Endothelial cell of umbilical vein (primary cell): ENCODE results near the gene HHIPL2. TPM values are rescaled to one million over a fixed set of nuclear protein-coding genes. Genes with fewer than 3 reads are reported as not detected.

Experiments
- BruUV-seq: library from RNA; stranded (reverse); fragments of 400-500 nt; replicated peaks from 2 replicates; lab custom pipeline; 2021; lab: Mats Ljungman, UMichigan
- CTCF ChIA-PET: fragments of 300-600, 350-600 bp; sonication (Branson Sonifier 250); formaldehyde crosslinking; loops from one replicate; lab custom pipeline; 2021; ENCODE audit warnings: antibody characterized with exemption, inconsistent platforms; lab: Charles Lee
- POLR2A ChIA-PET: fragments of 300-600, 350-600 bp; sonication (Branson Sonifier 250); formaldehyde crosslinking; loops from one replicate; lab custom pipeline; 2021; ENCODE audit warnings: antibody characterized with exemption, inconsistent platforms; lab: Charles Lee
- DNase-seq: peaks from one replicate; pipeline ENCODE4 v3.0.0-alpha.2; 2011; ENCODE audit warnings: low read depth, low spot score
- FAIRE-seq: peaks from 2 replicates; lab custom pipeline; 2011; peaks lifted over from hg19 to GRCh38; lab: Jason Lieb, UNC
- H2AFZ ChIP-seq: 2 replicates; pipeline ENCODE4 v1.6.0; 2012; ENCODE audit warnings: low read depth, low read length, control low read depth, inconsistent platforms
- H3K27ac ChIP-seq: 2 replicates; pipeline ENCODE4 v1.5.1; 2011; ENCODE audit warnings: low read depth, mild to moderate bottlenecking, control low read depth, low read length, moderate library complexity; ENCODE audit not compliant: insufficient read depth
- H3K27me3 ChIP-seq, 2 experiments: 2 replicates each; pipeline versions ENCODE4 v1.6.0 to v1.6.1; 2011; ENCODE audit warnings: low read length in 2 of 2, mixed read lengths in 1 of 2; ENCODE audit not compliant: control insufficient read depth in 2 of 2, insufficient read depth in 2 of 2
- H3K36me3 ChIP-seq, 2 experiments: 2 replicates in 1 of 2; 3 replicates in 1 of 2; pipeline ENCODE4 v1.5.1; 2011; ENCODE audit warnings: low read length in 2 of 2, mild to moderate bottlenecking in 1 of 2, moderate library complexity in 1 of 2; ENCODE audit not compliant: control insufficient read depth in 2 of 2, insufficient read depth in 2 of 2; ENCODE audit errors: extremely low read depth in 1 of 2
- H3K4me1 ChIP-seq: 3 replicates; pipeline ENCODE4 v1.5.1; 2011; ENCODE audit warnings: mild to moderate bottlenecking, low read length; ENCODE audit not compliant: control insufficient read depth, insufficient read depth; ENCODE audit errors: extremely low read depth
- H3K4me2 ChIP-seq: 2 replicates; pipeline ENCODE4 v1.6.1; 2011; ENCODE audit warnings: low read length, control low read depth, mixed read lengths; ENCODE audit not compliant: insufficient read depth
- H3K4me3 ChIP-seq, 3 experiments: fragments of 200-600 bp in 1 of 3; sonication (generic), shearing (Covaris generic) in 1 of 3; replicated peaks in 1 of 3; 2 replicates each; pipeline ENCODE4 v1.5.1; 2011 to 2016; ENCODE audit warnings: control low read depth in 3 of 3, low read length in 3 of 3, mild to moderate bottlenecking in 2 of 3, inconsistent platforms in 1 of 3, low read depth in 1 of 3, moderate library complexity in 1 of 3; ENCODE audit not compliant: insufficient read depth in 1 of 3
- H3K79me2 ChIP-seq: 2 replicates; pipeline ENCODE4 v1.6.0; 2012; ENCODE audit warnings: low read length, inconsistent platforms; ENCODE audit not compliant: control insufficient read depth, insufficient read depth
- H3K9ac ChIP-seq: replicated peaks from 2 replicates; pipeline ENCODE3; 2011; ENCODE audit warnings: low read length, control low read depth; ENCODE audit not compliant: insufficient read depth; ENCODE audit errors: extremely low read depth
- H3K9me1 ChIP-seq: replicated peaks from 3 replicates; pipeline ENCODE4 v1.6.0; 2011; ENCODE audit warnings: mild to moderate bottlenecking, low read length; ENCODE audit not compliant: control insufficient read depth, insufficient read depth; ENCODE audit errors: extremely low read depth
- H3K9me3 ChIP-seq: replicated peaks from 2 replicates; pipeline ENCODE4 v1.5.1; 2012; ENCODE audit warnings: low read length, inconsistent platforms; ENCODE audit not compliant: control insufficient read depth, insufficient read depth
- H4K20me1 ChIP-seq: replicated peaks from 2 replicates; pipeline ENCODE3; 2011; ENCODE audit warnings: mild to moderate bottlenecking, low read length; ENCODE audit not compliant: control insufficient read depth, insufficient read depth; ENCODE audit errors: extremely low read depth
- EZH2 ChIP-seq: IDR thresholded peaks from 2 replicates; pipeline ENCODE4 v1.6.1; 2012; ENCODE audit warnings: borderline replicate concordance, low read depth, mild to moderate bottlenecking, moderate library complexity, low read length, inconsistent platforms; ENCODE audit not compliant: severe bottlenecking
- FOS ChIP-seq: IDR thresholded peaks from 2 replicates; pipeline ENCODE4 v1.6.1; 2011; ENCODE audit warnings: mild to moderate bottlenecking, low read length, moderate library complexity, borderline replicate concordance; ENCODE audit not compliant: insufficient read depth
- GATA2 ChIP-seq: IDR thresholded peaks from 2 replicates; pipeline ENCODE4 v1.7.0; 2011; ENCODE audit warnings: low read depth, mild to moderate bottlenecking, moderate library complexity, mixed read lengths, low read length; ENCODE audit not compliant: insufficient read length, insufficient read depth
- JUN ChIP-seq: IDR thresholded peaks from 2 replicates; pipeline ENCODE4 v1.6.1; 2011; ENCODE audit warnings: borderline replicate concordance, low read depth; ENCODE audit not compliant: insufficient read length, insufficient read depth
- MAX ChIP-seq: IDR thresholded peaks from 2 replicates; pipeline ENCODE4 v1.6.1; 2011; ENCODE audit not compliant: insufficient read depth, insufficient read length
- MYC ChIP-seq: IDR thresholded peaks from one replicate; pipeline ENCODE4 v1.6.1; 2011; ENCODE audit warnings: mild to moderate bottlenecking, low read depth, low read length
- POLR2A ChIP-seq: IDR thresholded peaks from 2 replicates; pipeline ENCODE4 v1.6.1; 2012; ENCODE audit warnings: low read depth, mild to moderate bottlenecking, control low read depth, low read length
- POLR2AphosphoS5 ChIP-seq: IDR thresholded peaks from 2 replicates; pipeline ENCODE4 v1.6.1; 2012; ENCODE audit warnings: low read depth, mild to moderate bottlenecking, control low read depth, low read length, moderate library complexity; ENCODE audit not compliant: insufficient read depth
- dilution Hi-C: fragments of 300-500 bp; cut with MboI; formaldehyde crosslinking; loops from one replicate; pipeline ENCODE4 v1.15.0; 2019; ENCODE audit warnings: low sequenced_read_pairs; ENCODE audit not compliant: extremely low pct_ligation_motif_present
- intact Hi-C: fragments of 100-400 bp; cut with micrococcal nuclease; formaldehyde crosslinking; loops from one replicate; pipeline ENCODE4 v1.10.0; 2022
- polyA plus RNA-seq, 4 experiments: library from polyadenylated mRNA; depleted of rRNA in 3 of 4; stranded (reverse) in 3 of 4; unstranded in 1 of 4; fragments of >200 nt; gene quantifications; 2 replicates each; pipeline versions ENCODE4 v1.2.1 to v1.2.3, GENCODE V29; 2011 to 2012; ENCODE audit warnings: missing spikeins in 1 of 4
- total RNA-seq: library from RNA; stranded (reverse); gene quantifications from 2 replicates; pipeline ENCODE4 v1.2.3, GENCODE V29; 2021
- TF ChIP-seq, protein P1 (sequence below), 2 donors: IDR thresholded peaks; 1 replicate in 1 of 2; 2 replicates in 1 of 2; pipeline ENCODE4 v1.5.1; 2011; ENCODE audit warnings: low read length in 2 of 2, mild to moderate bottlenecking in 2 of 2, moderate library complexity in 2 of 2, control low read depth in 1 of 2, inconsistent platforms in 1 of 2, low read depth in 1 of 2; ENCODE audit not compliant: insufficient read depth in 1 of 2; ENCODE audit errors: extremely low read depth in 1 of 2

The HHIPL2 gene
- total and polyA plus RNA-seq, 2 donors (not counting 3 experiments of a cell fraction or from before 2014, with no cell fraction given), result 0.03 TPM; not detected in 1

- intact Hi-C loops, result no loop called here
- Histone ChIP-seq H3K9me1 (no peaks in the 10 kb centered on the region), H3K9me3 (no peaks in the 10 kb centered on the region), H3K36me3 (no peaks in the 10 kb centered on the region), H3K79me2 (no peaks in the 10 kb centered on the region), H4K20me1 (no peaks in the 10 kb centered on the region), H3K4me2 (no peak overlapping the region), H3K27me3 (no peaks in the 10 kb centered on the region), H3K4me3 (no peak overlapping the region), H3K27ac (no peak overlapping the region), H3K9ac (no peak overlapping the region), H2AFZ (no peak overlapping the region), H3K4me1 (no peaks in the 10 kb centered on the region)
- ChIA-PET CTCF (no interaction called here), POLR2A (no interaction called here)
- DNase-seq, result no peak
- BruUV-seq, result no TSS peak
- FAIRE-seq, result no peak
- dilution Hi-C loops, result no loop called here
- TF ChIP-seq POLR2AphosphoS5 (no peak), MAX (no peak), JUN (no peak), FOS (no peak), POLR2A (no peak)
- TF ChIP-seq, protein P1, sequence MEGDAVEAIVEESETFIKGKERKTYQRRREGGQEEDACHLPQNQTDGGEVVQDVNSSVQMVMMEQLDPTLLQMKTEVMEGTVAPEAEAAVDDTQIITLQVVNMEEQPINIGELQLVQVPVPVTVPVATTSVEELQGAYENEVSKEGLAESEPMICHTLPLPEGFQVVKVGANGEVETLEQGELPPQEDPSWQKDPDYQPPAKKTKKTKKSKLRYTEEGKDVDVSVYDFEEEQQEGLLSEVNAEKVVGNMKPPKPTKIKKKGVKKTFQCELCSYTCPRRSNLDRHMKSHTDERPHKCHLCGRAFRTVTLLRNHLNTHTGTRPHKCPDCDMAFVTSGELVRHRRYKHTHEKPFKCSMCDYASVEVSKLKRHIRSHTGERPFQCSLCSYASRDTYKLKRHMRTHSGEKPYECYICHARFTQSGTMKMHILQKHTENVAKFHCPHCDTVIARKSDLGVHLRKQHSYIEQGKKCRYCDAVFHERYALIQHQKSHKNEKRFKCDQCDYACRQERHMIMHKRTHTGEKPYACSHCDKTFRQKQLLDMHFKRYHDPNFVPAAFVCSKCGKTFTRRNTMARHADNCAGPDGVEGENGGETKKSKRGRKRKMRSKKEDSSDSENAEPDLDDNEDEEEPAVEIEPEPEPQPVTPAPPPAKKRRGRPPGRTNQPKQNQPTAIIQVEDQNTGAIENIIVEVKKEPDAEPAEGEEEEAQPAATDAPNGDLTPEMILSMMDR (IDR thresholded peaks at IDR 0.05; ENCODE audit: extremely low read depth in 1 of 2, insufficient read depth in 1 of 2, low read depth in 1 of 2, low read length in 2 of 2), result no peak
Measured at GRCh38 chr1:222554177-222554576, 6.3 kb upstream of the HHIPL2 start.

GRCh38 chr1:222552882-222553281 is 5.0 kb upstream of the HHIPL2 start:
- H3K9me3 ChIP-seq, result no peaks in the 10 kb centered on the region
- dilution Hi-C loops, result no loop called here

More at GRCh38 chr1:222552882-222553281, 5.0 kb upstream of the HHIPL2 start:
- Histone ChIP-seq H3K36me3 (no peaks in the 10 kb centered on the region), H3K9me1 (no peaks in the 10 kb centered on the region), H4K20me1 (no peaks in the 10 kb centered on the region), H3K4me1 (no peaks in the 10 kb centered on the region), H3K79me2 (no peaks in the 10 kb centered on the region), H3K27ac (no peak overlapping the region), H3K4me2 (no peak overlapping the region), H3K4me3 (no peak overlapping the region), H2AFZ (no peak overlapping the region), H3K27me3 (peaks cover 0 to under 1% of the 10 kb centered on the region in 2 experiments), H3K9ac (no peak overlapping the region)
- intact Hi-C loops, result no loop called here
- FAIRE-seq (no peak), DNase-seq (no peak)
- no TSS peak for BruUV-seq
- TF ChIP-seq POLR2A (no peak), GATA2 (no peak), MYC (no peak), FOS (no peak), JUN (no peak), POLR2AphosphoS5 (no peak), EZH2 (no peak)
- CTCF ChIA-PET, result no interaction called here
- POLR2A ChIA-PET, result no interaction called here
